Muscle of leg (tissue), 11 donors: ENCODE measurements around the gene ANAPC2. TPM values are rescaled to one million over a fixed set of nuclear protein-coding genes. Genes with fewer than 3 reads are reported as not detected.

Source experiments
- DNase-seq: peaks from one replicate; pipeline ENCODE4 v3.0.0; 2013
- H3K27ac ChIP-seq: one replicate; pipeline ENCODE4 v1.5.1; 2013; ENCODE audit warnings: mild to moderate bottlenecking, low read length, control low read depth
- H3K27me3 ChIP-seq: one replicate; pipeline ENCODE4 v1.6.1; 2013; ENCODE audit warnings: low read length; ENCODE audit not compliant: control insufficient read depth, insufficient read depth
- H3K36me3 ChIP-seq: one replicate; pipeline ENCODE4 v1.6.1; 2013; ENCODE audit warnings: low read length; ENCODE audit not compliant: control insufficient read depth, insufficient read depth
- H3K4me1 ChIP-seq: one replicate; pipeline ENCODE4 v1.6.1; 2013; ENCODE audit warnings: low read length; ENCODE audit not compliant: control insufficient read depth, insufficient read depth
- H3K4me3 ChIP-seq: one replicate; pipeline ENCODE4 v1.5.1; 2013; ENCODE audit warnings: low read length, control low read depth
- H3K9me3 ChIP-seq: replicated peaks from 2 replicates; pipeline ENCODE4 v1.6.1; 2013; ENCODE audit warnings: low read depth, low read length; ENCODE audit not compliant: control insufficient read depth
- WGBS: methylation state at CpG from one replicate; pipeline ENCODE4 v1.1.5; 2013; ENCODE audit warnings: missing lambda C conversion rate; ENCODE audit not compliant: insufficient coverage; 5-methylcytosine and 5-hydroxymethylcytosine counted together
- polyA plus RNA-seq, 8 donors: library from polyadenylated mRNA; unstranded; fragments of 120-200 nt; gene quantifications; one replicate each; pipeline versions ENCODE4 v1.2.1 to v1.2.3, GENCODE V29; 2013; ENCODE audit warnings: inconsistent platforms in 1 of 8, low replicate concordance in 1 of 8; ENCODE audit not compliant: insufficient read length in 8 of 8, insufficient read depth in 1 of 8
- total RNA-seq: library from RNA; stranded (reverse); fragments of 120-200 nt; gene quantifications from one replicate; pipeline ENCODE4 v1.2.4, GENCODE V29; 2013

The ANAPC2 gene
- total and polyA plus RNA-seq, 9 donors: 20.4 to 41.6 (median 31.1) TPM

DNA sequence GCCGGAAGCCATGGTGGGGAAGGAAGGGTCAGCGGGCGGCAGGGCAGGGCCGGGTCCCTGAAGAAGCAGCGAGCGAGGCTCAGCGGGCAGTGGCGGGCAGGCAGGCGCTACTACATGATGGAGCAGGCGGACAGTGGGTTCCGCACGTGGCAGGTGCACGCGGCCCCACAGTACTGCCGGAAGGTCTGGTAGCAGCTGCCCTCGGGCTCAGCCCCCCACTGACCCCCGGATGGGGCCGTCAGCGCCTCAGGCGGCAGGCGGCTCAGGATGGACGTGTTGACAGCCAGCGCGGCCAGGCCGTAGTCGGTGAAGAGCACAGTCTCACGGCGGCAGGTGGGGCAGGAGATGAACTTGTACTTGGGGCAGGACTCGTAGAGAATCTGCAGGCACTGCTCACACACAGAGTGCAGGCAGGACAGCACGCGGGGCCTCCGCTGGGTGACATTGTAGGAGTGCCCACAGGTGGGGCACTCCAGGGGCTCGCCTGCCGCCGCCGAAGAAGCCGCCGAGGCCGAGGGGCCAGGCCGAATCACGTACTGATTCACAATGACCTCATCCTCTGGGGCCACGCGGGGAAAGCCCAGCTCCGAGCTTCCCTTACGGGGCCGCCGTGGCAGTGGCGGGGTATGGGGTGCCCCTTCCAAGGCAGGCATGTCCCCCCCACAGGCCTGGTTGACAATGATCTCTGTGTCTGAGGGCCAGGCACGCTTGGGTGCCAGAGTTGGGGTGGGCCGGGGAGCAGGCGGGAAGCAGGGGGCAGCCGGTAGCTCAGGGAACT is 32.1 kb upstream of the ANAPC2 start:
- Histone ChIP-seq H3K27ac (no peak overlapping the region), H3K4me1 (peaks cover 28% of the 10 kb centered on the region), H3K4me3 (no peak overlapping the region), H3K36me3 (peaks cover 12% of the 10 kb centered on the region), H3K27me3 (peaks cover 3% of the 10 kb centered on the region), H3K9me3 (no peaks in the 10 kb centered on the region)
- DNase-seq: no peak
- WGBS: 85% methylated on average over 51 of the region's 52 CpGs

DNA sequence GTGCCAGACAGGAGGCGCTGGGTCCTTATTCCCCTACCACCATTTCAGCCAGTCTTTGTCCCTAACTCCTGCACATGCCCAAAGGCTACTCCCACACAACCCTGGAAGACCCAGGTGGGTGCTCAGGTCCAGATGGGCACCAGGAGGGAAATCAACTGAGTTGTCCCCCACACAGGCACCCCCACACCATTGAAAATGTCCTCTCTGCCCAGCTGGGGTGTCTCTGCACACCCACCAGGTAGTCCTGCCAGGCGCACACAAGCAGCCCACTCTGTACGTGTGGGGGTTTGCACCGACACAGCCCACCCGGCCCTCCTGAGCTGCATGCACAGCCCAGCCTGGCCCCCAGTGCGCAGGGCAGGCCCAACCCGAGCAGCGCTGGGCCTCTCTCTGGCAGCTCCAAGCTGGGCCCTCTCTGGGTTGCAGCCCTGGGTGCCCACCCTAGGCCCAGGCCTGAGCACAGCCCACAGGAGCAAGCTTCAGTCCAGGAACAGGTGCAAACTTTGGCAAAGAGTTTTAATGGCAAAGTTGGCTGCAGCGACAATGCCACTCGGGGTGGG is 31.5 kb upstream of the ANAPC2 start:
- Histone ChIP-seq H3K27me3 (peaks cover 3% of the 10 kb centered on the region), H3K36me3 (peaks cover 16% of the 10 kb centered on the region), H3K4me1 (peaks cover 24% of the 10 kb centered on the region), H3K9me3 (no peaks in the 10 kb centered on the region), H3K27ac (no peak overlapping the region), H3K4me3 (no peak overlapping the region)
- WGBS: 88% methylated on average over 10 of the region's 10 CpGs
- DNase-seq: no peak

GRCh38 chr9:137218754-137219271 is 30.5 kb upstream of the ANAPC2 start:
- Histone ChIP-seq H3K4me1 (peaks cover 20% of the 10 kb centered on the region), H3K4me3 (no peak overlapping the region), H3K36me3 (peaks cover 22% of the 10 kb centered on the region), H3K27ac (no peak overlapping the region), H3K27me3 (peaks cover 3% of the 10 kb centered on the region), H3K9me3 (no peaks in the 10 kb centered on the region)
- WGBS: 75% methylated on average over 9 of the region's 12 CpGs
- DNase-seq: no peak

DNA sequence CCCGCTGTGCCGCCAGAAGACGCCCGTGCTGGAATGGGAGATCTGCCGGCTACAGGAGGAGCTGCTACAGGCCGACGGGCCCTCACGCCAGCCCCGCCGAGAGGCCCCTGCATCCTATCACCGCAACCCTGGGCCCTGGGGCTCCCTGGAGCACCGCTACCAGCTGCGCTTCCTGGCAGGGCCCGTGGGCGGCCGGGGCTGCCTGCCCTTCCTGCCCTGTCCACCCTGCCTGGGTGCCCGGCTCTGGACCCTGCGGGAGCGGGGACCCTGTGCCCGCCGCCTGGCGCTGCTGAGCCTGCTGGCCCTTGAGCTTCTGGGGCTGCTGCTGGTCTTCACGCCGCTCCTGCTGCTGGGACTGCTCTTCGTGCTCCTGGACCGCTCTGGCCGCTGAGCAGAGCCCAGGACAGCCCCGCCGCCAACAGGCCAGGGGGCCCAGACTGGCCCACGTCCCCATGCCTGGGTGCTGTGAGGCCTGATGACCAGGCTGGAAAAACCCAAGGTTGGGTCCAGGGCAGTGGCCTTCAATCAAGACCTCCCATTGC is 29.9 kb upstream of the ANAPC2 start:
- H3K27me3 ChIP-seq: peaks cover 3% of the 10 kb centered on the region
- peaks cover 22% of the 10 kb centered on the region for H3K36me3 ChIP-seq
- no peak for DNase-seq
- peaks cover 18% of the 10 kb centered on the region for H3K4me1 ChIP-seq
- H3K4me3 ChIP-seq: no peak overlapping the region
- H3K9me3 ChIP-seq: no peaks in the 10 kb centered on the region
- no peak overlapping the region for H3K27ac ChIP-seq
- WGBS: 91% methylated on average over 30 of the region's 30 CpGs

DNA sequence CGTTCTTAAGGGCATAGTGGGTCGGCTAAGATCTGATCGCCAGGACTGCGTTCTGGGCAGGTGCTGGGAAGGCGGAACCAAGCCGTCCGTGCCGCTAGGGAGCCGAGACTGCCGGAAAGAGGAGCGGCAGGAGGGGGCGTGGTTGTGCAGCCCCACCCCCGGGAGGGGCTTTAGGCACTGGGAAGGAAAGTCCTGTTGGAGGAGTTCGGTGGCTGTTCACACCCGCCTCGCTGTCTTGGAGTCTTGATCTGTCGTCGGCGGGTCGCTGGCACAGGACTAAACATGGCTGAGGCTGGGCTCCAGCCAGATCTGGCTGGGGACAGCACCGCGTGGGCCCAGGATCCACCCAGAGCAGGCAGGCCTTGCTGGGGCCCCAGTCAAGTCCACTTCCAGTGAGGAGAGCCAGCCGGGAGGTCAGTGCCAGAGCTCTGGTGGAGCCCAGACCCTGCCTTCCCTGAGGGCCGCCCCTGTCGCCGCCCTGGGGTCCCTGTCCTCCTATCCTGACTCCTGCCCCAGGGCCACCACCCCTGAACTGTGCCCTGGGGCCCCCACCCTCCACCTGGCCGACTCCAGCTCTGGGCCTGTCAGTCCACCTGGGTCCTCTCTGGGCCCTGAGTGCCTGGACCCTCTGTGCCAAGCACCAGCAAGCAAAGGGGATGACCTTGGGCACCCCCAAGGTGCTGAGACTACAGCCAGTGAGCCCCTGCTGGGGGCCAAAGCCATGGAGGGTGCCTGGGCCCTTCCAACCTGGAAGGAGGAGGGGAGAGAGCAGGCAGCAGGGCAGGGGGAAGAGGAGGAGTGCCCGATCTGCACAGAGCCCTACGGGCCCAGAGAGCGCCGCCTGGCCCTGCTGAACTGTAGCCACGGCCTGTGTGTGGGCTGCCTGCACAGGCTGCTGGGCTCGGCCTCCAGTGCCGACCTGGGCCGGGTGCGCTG is 29.2 kb upstream of the ANAPC2 start:
- Histone ChIP-seq H3K4me1 (peaks cover 12% of the 10 kb centered on the region), H3K27ac (no peak overlapping the region), H3K4me3 (no peak overlapping the region), H3K27me3 (peaks cover 3% of the 10 kb centered on the region), H3K36me3 (peaks cover 22% of the 10 kb centered on the region), H3K9me3 (no peaks in the 10 kb centered on the region)
- no peak for DNase-seq
- whole genome bisulfite sequencing: 58% methylated on average over 35 of the region's 36 CpGs

DNA sequence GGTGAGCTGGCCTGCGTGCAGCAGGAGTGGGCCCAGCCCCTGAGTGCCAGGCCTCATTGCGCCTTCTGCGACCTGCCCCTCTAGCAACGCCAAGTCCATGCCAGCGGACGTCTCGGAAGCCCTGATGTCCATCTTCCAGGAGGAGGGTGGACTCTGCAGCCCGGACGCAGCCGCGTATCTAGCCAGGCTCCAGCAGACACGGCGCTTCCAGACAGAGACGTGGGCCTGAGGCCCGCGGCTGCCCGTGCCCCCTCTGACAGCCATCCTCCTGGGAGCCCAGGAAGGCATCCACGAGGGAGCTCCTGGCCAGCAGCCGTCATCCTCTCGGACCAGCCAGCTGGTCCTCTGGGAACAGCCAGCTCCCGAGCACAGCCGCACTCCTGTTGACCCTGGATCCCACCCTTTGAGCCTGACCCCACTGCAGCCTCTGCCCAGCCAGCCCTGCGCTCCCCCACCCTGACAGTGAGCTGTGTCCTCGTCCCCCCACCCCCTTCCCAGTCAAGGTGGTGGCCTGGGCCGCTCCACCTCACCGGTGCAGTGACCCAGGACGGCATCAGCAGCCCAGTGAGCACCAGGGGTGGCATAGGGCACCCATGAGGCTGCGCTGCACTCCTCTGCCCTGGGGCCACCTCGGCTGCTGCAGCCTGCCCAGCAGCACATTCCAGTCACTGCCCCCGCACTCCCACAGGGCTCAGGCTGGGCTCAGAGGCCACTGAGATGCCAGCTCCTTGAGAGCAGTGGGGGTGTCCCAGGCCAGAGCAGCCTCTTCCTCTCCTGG is 28.0 kb upstream of the ANAPC2 start:
- Histone ChIP-seq H3K27ac (no peak overlapping the region), H3K36me3 (peaks cover 22% of the 10 kb centered on the region), H3K27me3 (no peaks in the 10 kb centered on the region), H3K4me1 (peaks cover 6% of the 10 kb centered on the region), H3K4me3 (no peak overlapping the region), H3K9me3 (no peaks in the 10 kb centered on the region)
- WGBS: 88% methylated on average over 30 of the region's 30 CpGs
- DNase-seq: no peak

- no peak overlapping the region for H3K4me3 ChIP-seq
- no peaks in the 10 kb centered on the region for H3K27me3 ChIP-seq
- H3K36me3 ChIP-seq: peaks cover 22% of the 10 kb centered on the region
- 91% methylated on average over 20 of the region's 22 CpGs for WGBS
- no peaks in the 10 kb centered on the region for H3K9me3 ChIP-seq
- H3K27ac ChIP-seq: no peak overlapping the region
- H3K4me1 ChIP-seq: peaks cover 6% of the 10 kb centered on the region
- DNase-seq: no peak
These were observed 27.0 kb upstream of the ANAPC2 start for GRCh38 chr9:137215196-137215986.

- Histone ChIP-seq H3K27me3 (no peaks in the 10 kb centered on the region), H3K4me1 (peaks cover 4% of the 10 kb centered on the region), H3K36me3 (peaks cover 25% of the 10 kb centered on the region), H3K27ac (no peak overlapping the region), H3K4me3 (no peak overlapping the region), H3K9me3 (no peaks in the 10 kb centered on the region)
- DNase-seq: no peak
- WGBS: 89% methylated on average over 15 of the region's 19 CpGs
These were observed 26.3 kb upstream of the ANAPC2 start for GRCh38 chr9:137214620-137215019.
